ENCODE measurements around the gene XPO1.
A peak's percentile ranks its signal among the peaks of the same experiment; 100 is the strongest.
"Not testable (repeated sequence)": the region's sequence is repeated elsewhere in the genome, so short reads cannot be mapped to it uniquely, and the experiment has no call there.

XPO1 gene

GRCh38 chr2:61535449-61535848 lies 2.7 kb downstream of the XPO1 start:
- DNase-seq = no peak

DNA sequence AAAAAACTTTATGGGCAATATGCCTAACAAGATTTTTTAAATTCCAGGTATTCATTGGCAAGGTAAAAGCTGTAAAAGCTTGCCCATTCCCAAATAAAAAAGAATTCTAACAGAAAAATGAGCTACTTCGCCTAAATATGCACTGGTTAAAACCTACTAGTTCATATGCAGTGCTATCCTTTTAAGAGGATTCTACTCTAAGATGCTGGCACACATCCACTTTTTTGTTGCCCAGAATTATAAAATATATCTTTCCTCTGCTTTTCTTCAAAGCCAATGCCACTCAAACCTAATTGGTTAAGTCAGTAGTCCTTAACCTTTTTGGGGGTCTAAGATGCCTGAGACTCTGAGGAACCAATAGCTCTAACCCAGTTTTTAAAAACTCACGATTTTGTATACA lies 3.2 kb downstream of the XPO1 start:
- DNase-seq = no peak

- no peak for DNase-seq
These were observed 7.4 kb downstream of the XPO1 start for GRCh38 chr2:61530749-61531148.

- no peak for DNase-seq
These were observed 8.0 kb downstream of the XPO1 start for GRCh38 chr2:61529944-61530735.

- no peak for DNase-seq
These were observed 17.9 kb downstream of the XPO1 start for GRCh38 chr2:61520261-61520660.

DNA sequence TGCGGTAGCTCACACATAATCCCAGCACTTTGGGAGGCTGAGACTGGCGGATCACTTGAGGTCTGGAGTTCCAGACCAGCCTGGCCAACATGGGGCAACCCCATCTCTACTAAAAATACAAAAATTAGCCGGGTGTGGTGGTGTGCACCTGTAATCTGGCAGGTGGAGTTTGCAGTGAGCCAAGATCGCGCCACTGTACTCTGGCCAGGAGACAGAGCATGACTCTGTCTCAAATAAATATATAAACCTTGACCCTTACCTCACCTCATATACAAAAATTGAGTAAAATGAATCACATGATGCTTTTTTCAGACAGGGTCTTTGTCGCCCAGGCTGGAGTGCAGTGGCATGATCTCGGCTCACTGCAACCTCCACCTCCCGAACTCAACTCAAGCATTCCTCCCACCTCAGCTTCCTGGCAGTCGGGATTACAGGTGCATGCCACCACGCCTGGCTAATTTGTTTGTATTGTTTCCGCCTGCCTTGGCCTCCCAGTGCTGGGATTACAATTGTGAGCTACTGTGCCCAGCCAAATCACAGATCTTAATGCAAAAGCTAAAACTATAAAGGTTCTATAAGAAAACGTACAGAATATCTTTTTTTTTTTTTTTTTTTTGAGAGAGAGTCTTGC lies 25.3 kb downstream of the XPO1 start:
- no peak for DNase-seq

DNA sequence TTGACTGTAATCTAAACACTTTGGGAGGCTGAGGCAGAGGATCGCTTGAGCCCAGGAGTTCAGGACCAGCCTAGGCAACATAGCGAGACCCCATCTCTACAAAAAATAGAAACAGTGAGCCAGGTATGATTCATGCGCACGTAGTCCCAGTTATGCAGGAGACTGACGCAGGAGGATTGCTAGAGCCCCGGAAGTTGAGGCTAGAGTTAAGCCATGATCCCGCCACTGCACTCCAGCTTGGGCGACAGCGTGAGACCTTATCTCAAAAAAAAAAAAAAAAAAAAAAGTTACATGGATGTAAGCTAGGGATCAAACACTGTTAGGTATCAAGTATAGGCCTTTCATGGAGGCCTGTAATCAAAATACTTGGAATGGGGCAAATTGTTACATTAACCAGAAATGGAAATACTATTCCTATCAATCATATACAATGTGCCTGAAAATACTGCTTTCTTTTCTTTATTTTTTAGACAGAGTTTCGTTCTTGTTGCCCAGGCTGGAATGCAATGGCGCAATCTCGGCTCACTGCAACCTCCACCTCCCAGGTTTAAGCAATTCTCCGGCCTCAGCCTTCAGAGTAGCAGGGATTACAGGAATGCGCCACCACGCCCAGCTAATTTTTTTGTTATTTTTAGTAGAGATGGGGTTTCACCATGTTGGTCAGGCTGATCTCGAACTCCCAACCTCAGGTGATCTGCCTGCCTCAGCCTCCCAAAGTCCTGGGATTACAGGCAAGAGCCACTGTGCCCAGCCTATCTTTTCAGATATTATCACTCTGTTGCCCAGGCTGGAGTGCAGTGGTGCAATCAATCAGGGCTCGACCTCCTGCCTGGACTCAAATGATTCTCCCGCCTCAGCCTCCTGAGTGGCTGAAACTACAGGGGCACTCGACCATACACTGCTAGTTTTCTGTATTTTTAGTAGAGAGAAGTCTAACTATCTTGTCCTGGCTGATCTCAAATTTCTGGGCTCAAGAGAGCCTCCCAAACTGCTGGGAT lies 27.2 kb downstream of the XPO1 start:
- no peak for DNase-seq

DNA sequence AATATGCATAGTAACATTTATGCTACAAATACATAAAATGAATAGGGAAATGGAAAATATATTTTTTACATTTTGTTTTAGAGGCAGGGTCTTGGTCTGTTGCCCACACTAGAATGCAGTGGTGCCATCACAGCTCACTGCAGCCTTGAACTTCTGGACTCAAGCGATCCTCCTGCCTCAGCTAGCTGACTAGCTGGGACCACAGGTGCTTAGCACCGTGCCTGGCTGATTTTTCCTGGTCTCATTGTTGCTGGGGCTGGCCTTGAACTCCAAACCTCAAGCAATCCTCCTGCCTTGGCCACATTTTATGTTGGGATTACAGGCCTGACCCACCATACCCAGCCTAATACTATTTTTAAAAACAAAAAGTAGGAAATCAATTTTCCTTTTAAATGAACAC lies 33.2 kb downstream of the XPO1 start:
- no peak for DNase-seq

GRCh38 chr2:61499060-61499459 lies 39.1 kb downstream of the XPO1 start:
- DNase-seq = no peak

- DNase-seq = no peak
These were observed 44.6 kb downstream of the XPO1 start for GRCh38 chr2:61493523-61493942.

DNA sequence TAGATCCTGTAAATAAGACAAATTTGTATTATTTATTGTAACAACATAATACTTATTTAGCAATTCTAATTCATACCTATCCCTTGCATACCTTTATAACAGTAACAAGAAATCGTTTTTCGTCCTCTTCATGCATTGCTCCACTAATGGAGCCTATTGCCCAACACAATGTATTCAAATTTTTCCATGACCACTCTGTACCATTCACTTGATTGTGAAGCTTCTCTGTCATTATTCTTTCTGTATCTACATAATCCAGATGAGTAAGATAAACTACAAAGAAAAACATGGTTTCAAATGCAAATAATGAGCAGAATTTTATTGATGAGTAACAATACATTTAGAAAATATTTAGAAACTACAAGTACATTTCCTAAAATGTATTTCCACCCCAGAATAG lies 45.7 kb downstream of the XPO1 start:
- no peak for DNase-seq

DNA sequence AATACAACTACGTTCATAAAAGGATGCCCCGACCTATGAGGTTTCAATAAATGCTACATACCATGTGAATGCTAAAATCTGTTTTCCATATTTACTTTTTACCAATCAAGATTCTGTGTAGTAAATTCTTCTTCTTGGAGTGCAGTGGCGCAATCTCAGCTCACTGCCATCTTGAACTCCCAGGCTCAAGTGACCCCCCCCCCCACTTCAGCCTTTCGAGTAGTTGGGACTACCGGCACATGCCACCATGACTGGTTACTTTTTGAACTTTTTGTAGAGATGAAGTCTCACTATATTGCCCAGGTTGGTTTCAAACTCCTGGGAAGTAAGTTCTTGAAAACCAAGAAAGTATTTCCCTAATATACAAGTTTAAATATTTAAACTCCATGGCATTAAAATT lies 52.9 kb downstream of the XPO1 start:
- DNase-seq = no peak

DNA sequence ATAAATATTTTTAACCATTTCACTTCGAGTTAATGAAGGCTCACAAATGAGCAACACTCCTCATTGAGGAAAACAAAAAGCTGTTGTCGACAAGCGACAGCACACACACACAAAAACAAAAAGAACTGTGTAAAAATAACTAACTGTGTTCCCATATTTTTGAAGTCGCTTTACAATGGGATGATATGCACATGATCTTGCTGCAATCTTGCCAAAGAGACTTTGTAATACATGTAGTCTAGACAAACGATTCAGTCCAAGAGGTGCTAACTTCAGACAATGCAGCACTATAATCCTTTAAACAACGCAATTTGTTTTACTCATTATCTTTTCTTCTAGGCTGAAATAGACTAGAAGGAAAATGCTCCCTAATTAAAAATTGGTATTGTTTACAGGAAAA lies 60.1 kb downstream of the XPO1 start:
- DNase-seq = no peak

DNA sequence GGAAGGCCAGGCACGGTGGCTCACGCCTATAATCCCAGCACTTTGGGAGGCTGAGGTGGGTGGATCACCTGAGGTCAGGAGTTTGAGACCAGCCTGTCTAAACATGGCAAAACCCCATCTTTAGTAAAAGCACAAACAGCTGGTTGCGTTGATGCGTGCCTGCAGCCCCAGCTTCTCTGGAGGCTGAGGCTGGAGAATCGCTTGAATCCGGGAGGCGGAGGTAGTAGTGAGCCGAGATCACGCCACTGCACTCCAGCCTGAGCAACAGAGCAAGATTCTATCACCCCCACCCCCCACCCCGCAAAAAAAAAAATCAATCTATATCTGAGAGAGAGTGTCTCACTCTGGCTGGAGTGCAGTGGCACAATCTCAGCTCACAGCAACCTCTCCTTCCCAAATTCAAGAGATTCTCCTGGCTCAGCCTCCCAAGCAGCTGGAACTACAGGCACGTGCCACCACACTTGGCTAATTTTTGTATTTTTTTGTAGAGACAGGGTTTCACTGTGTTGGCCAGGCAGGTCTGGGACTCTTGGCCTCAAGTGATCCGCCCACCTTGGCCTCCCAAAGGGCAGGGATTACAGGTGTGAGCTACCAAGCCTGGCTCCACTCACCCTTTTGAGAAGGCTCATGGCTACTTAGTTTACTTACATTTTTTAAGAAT lies 61.1 kb downstream of the XPO1 start:
- not testable (repeated sequence) for DNase-seq

DNA sequence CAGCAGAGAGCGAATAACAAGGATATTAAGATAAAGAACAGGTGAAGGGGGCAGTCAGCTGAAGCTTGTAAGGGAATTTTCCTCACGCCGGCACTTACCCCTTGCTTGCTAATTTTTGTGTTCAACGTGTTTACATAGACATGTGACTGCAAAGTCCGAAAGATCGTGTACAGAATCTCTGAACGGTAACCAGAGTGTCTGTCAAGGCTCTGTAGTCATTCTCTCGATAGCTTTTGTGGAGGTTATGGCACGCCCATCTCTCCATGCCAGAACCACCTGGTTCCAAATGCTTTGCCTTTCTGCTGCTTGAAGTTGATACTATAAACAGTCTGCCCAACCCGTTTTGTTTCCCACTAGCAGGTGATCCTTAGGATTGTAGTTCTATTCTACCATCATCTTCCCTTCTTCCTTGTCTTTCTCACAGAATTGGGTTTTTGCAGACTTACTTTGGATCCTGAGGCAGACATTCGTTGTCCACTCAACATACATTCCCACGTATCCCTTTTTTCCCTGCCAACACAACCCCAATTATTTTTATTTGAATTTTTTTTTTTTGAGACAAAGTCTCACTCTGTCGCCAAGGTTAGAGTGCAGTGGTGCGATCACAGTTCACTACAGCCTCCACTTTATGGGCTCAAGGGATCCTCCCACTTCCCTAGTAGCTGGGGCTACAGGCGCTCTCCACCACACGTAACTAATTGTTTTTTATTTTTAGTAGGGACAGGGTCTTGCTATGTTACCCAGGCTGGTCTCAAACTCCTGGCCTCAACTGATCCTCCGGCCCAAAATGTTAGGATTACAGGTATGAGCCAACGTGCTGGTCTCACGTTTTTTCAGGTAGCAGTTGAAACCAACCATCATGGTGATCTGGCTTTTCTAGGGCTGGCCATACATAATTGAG lies 66.0 kb downstream of the XPO1 start:
- DNase-seq = no peak

DNA sequence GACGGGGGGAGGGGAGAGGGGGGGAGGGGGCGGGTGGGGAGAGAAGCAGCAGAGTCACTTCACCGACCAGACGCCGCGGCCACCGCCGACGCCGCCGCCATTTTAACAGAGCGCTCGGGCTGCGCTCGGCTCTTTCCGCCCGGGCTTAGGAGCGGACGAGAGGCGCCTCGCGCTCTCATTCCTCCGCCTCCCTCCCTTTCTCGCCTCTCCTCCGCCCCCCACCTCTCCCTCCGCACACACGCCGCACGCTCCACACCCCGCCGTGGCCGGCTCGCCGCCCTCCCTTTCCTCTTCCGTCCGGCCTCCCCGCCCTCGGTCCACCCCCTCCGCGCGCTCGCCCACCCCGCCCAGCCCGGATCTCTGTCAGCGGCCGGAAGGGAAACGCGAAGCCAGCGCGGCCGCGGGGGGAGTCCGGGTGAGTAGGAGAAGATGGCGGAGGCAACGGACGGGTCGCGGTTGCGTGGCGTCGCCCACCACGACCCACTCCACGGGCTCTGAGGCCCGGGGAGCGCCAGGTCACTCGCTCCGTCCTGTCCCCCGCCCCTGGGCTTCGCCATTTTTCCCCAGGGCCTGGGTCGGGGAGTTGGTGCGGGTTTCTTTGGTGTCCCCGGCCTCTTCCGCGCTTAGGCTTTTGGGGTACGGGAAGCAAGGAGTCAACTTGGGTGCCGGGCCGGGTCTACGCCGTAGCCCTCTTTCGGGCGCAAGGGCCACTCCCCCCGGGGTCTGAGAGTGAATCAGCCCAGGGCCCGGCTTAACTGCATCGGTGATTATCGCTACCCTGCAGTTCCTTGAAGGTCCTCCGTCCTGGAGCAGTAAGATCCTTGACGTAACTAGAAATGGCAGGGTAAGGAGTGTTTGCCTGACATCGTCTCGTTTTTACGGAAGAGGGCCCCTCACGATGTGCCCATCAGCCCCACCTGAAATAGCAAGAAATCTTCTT lies 66.9 kb downstream of the XPO1 start, which contains the start of gene USP34:
USP34 (minus strand) TSS at position 123 of the 940 bp plus-strand sequence. CDS start 395 bp downstream, outside the sequence.
- DNase-seq = peak; percentile 90

GRCh38 chr2:61470122-61470951 lies 67.8 kb downstream of the XPO1 start:
- peak; percentile 85 for DNase-seq

DNA sequence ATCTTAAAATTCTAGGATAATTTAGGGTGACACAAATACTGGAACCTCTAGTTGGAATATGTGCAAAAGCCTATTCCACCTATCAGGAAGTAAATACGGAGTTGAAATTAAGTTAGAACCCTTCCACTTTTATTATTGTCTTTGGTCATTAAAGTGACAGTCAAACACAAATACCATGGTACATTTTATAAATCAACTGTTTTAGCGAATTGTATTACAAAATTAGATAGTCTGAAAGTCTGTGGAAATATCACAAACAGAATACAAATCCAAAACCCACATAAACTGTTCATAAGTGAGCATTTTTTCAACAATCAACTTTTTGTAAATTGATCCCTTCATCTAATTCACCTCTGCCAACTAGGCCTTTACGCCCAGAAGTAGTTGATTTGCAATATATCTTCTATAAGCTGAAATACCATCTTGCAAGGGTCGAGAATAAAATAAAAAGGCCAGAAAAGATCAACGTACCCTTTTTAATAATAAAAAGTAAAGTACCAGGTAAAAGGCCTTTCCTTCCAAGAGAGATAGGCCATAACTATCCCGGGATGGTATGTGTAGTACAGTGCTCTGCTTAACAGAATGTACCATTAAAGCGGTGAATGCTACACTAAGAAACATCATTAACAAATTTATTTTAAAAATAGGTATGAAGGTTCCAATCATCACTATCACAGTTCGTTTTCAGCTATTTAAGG lies 68.6 kb downstream of the XPO1 start:
- no peak for DNase-seq

DNA sequence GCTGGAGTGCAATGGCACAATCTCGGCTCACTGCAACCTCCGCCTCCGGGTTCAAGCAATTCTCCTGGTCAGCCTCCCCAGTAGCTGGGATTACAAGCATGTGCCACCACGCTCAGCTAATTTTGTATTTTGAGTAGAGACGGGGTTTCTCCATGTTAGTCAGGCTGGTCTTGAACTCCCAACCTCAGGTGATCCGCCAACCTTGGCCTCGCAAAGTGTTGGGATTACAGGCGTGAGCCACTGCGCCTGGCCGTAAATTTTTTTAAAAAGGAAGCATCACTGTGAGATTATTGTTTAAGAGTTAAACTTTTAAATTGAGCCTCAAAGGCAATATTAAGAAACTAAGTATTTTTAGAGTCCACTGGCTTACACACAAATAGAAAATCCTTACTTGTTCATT lies 69.9 kb downstream of the XPO1 start:
- DNase-seq = not testable (repeated sequence)
